ENCODE results near the gene TTC27.

- TF ChIP-seq FOXM1 (IDR thresholded peaks at IDR 0.05; ENCODE audit: borderline replicate concordance): no peak
- no peak for TF ChIP-seq SUZ12 (IDR thresholded peaks at IDR 0.05)
- TF ChIP-seq BHLHE40 (IDR thresholded peaks at IDR 0.05; ENCODE audit: borderline replicate concordance): no peak
- TF ChIP-seq SP1 (IDR thresholded peaks at IDR 0.05): no peak
- no peak for TF ChIP-seq ELF4 (IDR thresholded peaks at IDR 0.05)
- no peak for TF ChIP-seq TARDBP (IDR thresholded peaks at IDR 0.05)
- no peak for TF ChIP-seq LEF1 (IDR thresholded peaks at IDR 0.05; ENCODE audit: borderline replicate concordance)
- TF ChIP-seq FOXA1 (IDR thresholded peaks at IDR 0.05): no peak
- no peak for TF ChIP-seq FOXK2 (IDR thresholded peaks at IDR 0.05)
- TF ChIP-seq HDGF (IDR thresholded peaks at IDR 0.05; ENCODE audit: borderline replicate concordance): no peak
- TF ChIP-seq NFRKB (IDR thresholded peaks at IDR 0.05): no peak
- no peak for TF ChIP-seq PKNOX1 (IDR thresholded peaks at IDR 0.05)
- no peak for TF ChIP-seq L3MBTL2 (conservative IDR thresholded peaks at IDR 0.05)
Observed at GRCh38 chr2:32719430-32719829, 91.6 kb downstream of the TTC27 start.

Measured in HEK293T (cell line).